Suprapubic skin (tissue), 4 donors: ENCODE results near the gene LARP1B. TPM values are rescaled to one million over a fixed set of nuclear protein-coding genes. Genes with fewer than 3 reads are reported as not detected.
"Not testable (repeated sequence)": the region's sequence is repeated elsewhere in the genome, so short reads cannot be mapped to it uniquely, and the experiment has no call there.

Source experiments
- DNase-seq, 2 donors: peaks; one replicate each; pipeline ENCODE4 v3.0.0-alpha.2; 2019; ENCODE audit warnings: low spot score in 2 of 2
- H3K27ac ChIP-seq: fragments of 200-600 bp; sonication (generic); one replicate; pipeline ENCODE4 v1.5.1; 2019
- H3K27me3 ChIP-seq: fragments of 200-600 bp; sonication (generic); one replicate; pipeline ENCODE4 v1.5.1; 2019
- H3K36me3 ChIP-seq: fragments of 200-600 bp; sonication (generic); one replicate; pipeline ENCODE4 v1.5.1; 2019
- H3K4me1 ChIP-seq: fragments of 200-600 bp; sonication (generic); one replicate; pipeline ENCODE4 v1.5.1; 2019
- H3K4me3 ChIP-seq: fragments of 200-600 bp; sonication (generic); one replicate; pipeline ENCODE4 v1.5.1; 2019; ENCODE audit warnings: mild to moderate bottlenecking
- H3K9me3 ChIP-seq: fragments of 200-600 bp; sonication (generic); one replicate; pipeline ENCODE4 v1.5.1; 2019
- EP300 ChIP-seq: sonication (generic); formaldehyde crosslinking; IDR thresholded peaks from one replicate; pipeline ENCODE4 v1.6.1; 2017; ENCODE audit warnings: antibody characterized with exemption
- POLR2A ChIP-seq, 2 donors: fragments of 450-650 bp; IDR thresholded peaks; one replicate each; pipeline ENCODE4 v1.6.1; 2017; ENCODE audit warnings: antibody characterized with exemption in 2 of 2, mild to moderate bottlenecking in 2 of 2, moderate library complexity in 2 of 2
- POLR2AphosphoS5 ChIP-seq, 3 donors: sonication (generic); formaldehyde crosslinking; IDR thresholded peaks; one replicate each; pipeline ENCODE4 v1.6.1; 2017; ENCODE audit warnings: antibody characterized with exemption in 3 of 3
- WGBS: methylation state at CpG from one replicate; pipeline ENCODE4 v1.1.5; 2018; 5-methylcytosine and 5-hydroxymethylcytosine counted together
- total RNA-seq, 4 donors: library from RNA; depleted of rRNA; stranded (reverse); fragments of >200 nt; gene quantifications; one replicate each; pipeline ENCODE4 v1.1.0, GENCODE V29; 2016
- TF ChIP-seq, protein P1 (sequence below), 2 donors: fragments of 200-600 bp in 1 of 2; fragments of 450-650 bp in 1 of 2; sonication (generic) in 1 of 2; IDR thresholded peaks; one replicate each; pipeline ENCODE4 v1.5.1; 2016 to 2019; ENCODE audit warnings: antibody characterized with exemption in 2 of 2, mild to moderate bottlenecking in 1 of 2, moderate library complexity in 1 of 2

The LARP1B gene
- total RNA-seq, 4 donors from 2014 or later = 16.8 to 22.0 (median 20.3) TPM

DNA sequence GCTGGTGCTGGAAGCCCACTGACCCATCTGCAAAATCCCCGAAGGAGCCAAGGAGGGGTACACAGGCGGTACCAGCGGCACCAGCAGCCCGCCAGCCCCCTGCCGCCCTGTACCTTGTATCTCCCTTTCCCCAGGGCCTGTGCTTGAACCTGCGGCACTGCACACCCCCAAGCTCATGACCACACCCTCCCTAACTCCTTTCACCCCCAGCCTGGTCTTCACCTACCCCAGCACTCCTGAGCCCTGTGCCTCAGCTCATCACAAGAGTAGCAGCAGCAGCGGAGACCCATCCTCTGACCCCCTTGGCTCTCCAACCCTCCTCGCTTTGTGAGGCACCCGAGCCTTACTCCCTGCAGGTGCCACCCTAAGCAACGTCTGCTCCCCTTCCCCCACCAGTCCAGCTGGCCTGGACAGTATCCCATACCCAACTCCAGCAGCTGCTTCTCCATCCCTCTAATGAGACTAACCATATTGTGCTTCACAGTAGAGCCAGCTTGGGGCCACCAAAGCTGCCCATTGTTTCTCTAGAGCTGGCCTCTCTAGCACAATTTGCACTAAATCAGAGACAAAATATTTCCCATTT lies 94.9 kb downstream of the LARP1B start:
- Histone ChIP-seq H3K27ac (no peak overlapping the region), H3K9me3 (no peaks in the 10 kb centered on the region), H3K4me1 (no peaks in the 10 kb centered on the region), H3K36me3 (peaks cover 6% of the 10 kb centered on the region), H3K27me3 (no peaks in the 10 kb centered on the region), H3K4me3 (no peak overlapping the region)
- TF ChIP-seq EP300 (no peak), POLR2A (IDR thresholded peaks at IDR 0.05) (no peak), POLR2AphosphoS5 (IDR thresholded peaks at IDR 0.05) (no peak)
- TF ChIP-seq, protein P1, sequence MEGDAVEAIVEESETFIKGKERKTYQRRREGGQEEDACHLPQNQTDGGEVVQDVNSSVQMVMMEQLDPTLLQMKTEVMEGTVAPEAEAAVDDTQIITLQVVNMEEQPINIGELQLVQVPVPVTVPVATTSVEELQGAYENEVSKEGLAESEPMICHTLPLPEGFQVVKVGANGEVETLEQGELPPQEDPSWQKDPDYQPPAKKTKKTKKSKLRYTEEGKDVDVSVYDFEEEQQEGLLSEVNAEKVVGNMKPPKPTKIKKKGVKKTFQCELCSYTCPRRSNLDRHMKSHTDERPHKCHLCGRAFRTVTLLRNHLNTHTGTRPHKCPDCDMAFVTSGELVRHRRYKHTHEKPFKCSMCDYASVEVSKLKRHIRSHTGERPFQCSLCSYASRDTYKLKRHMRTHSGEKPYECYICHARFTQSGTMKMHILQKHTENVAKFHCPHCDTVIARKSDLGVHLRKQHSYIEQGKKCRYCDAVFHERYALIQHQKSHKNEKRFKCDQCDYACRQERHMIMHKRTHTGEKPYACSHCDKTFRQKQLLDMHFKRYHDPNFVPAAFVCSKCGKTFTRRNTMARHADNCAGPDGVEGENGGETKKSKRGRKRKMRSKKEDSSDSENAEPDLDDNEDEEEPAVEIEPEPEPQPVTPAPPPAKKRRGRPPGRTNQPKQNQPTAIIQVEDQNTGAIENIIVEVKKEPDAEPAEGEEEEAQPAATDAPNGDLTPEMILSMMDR (IDR thresholded peaks at IDR 0.05) = no peak
- 93% methylated on average over 10 of the region's 10 CpGs for WGBS
- DNase-seq = no peak

- DNase-seq, H3K4me1 ChIP-seq, H3K36me3 ChIP-seq, H3K27me3 ChIP-seq, H3K27ac ChIP-seq, H3K9me3 ChIP-seq, H3K4me3 ChIP-seq: not testable (repeated sequence)
- WGBS = 97% methylated on average over 3 of the region's 3 CpGs
These were observed 95.4 kb downstream of the LARP1B start for GRCh38 chr4:128156472-128156871.

- TF ChIP-seq, protein P1 (IDR thresholded peaks at IDR 0.05) = no peak
- TF ChIP-seq POLR2AphosphoS5 (IDR thresholded peaks at IDR 0.05) = no peak
- TF ChIP-seq POLR2A (IDR thresholded peaks at IDR 0.05) = no peak
- no peak for TF ChIP-seq EP300
- Histone ChIP-seq H3K4me3 (no peak overlapping the region), H3K27ac (no peak overlapping the region), H3K27me3 (no peaks in the 10 kb centered on the region), H3K9me3 (no peaks in the 10 kb centered on the region), H3K36me3 (peaks cover 6% of the 10 kb centered on the region), H3K4me1 (no peaks in the 10 kb centered on the region)
- WGBS = 86% methylated on average over 2 of the region's 2 CpGs
- DNase-seq = no peak
These were observed 97.8 kb downstream of the LARP1B start for GRCh38 chr4:128158894-128159293.

DNA sequence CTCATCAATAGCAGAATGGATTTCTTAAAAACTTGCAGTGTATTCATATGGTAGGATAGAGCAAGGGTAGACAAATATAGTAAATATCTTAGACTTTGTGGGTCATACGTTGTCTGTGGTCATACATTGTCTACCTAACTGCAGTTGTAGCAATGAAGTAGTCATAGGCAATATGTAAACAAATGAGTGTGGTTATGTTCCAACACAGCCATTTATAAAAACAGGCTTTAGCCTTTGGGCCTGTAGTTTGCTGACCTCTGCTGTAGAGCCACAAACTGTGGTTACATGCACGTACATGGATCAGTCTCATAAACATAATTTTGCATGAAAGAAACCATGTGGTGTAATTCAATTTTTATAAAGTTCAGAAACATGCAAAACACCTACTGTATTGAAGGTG lies 98.9 kb downstream of the LARP1B start:
- no peaks in the 10 kb centered on the region for H3K4me1 ChIP-seq
- no peak overlapping the region for H3K4me3 ChIP-seq
- DNase-seq = no peak
- no peaks in the 10 kb centered on the region for H3K27me3 ChIP-seq
- H3K36me3 ChIP-seq = peaks cover 6% of the 10 kb centered on the region
- no peak overlapping the region for H3K27ac ChIP-seq
- 87% methylated on average over 2 of the region's 2 CpGs for WGBS
- H3K9me3 ChIP-seq = no peaks in the 10 kb centered on the region
- TF ChIP-seq, protein P1 (IDR thresholded peaks at IDR 0.05) = no peak
- TF ChIP-seq POLR2A (IDR thresholded peaks at IDR 0.05) (no peak), POLR2AphosphoS5 (IDR thresholded peaks at IDR 0.05) (no peak), EP300 (no peak)

GRCh38 chr4:128161138-128161537 lies 100.0 kb downstream of the LARP1B start:
- Histone ChIP-seq H3K27ac (no peak overlapping the region), H3K4me1 (no peaks in the 10 kb centered on the region), H3K9me3 (no peaks in the 10 kb centered on the region), H3K36me3 (no peaks in the 10 kb centered on the region), H3K27me3 (no peaks in the 10 kb centered on the region), H3K4me3 (no peak overlapping the region)
- WGBS = 94% methylated on average over 1 of the region's 1 CpG
- TF ChIP-seq POLR2AphosphoS5 (IDR thresholded peaks at IDR 0.05) (no peak), POLR2A (IDR thresholded peaks at IDR 0.05) (no peak), EP300 (no peak)
- TF ChIP-seq, protein P1 (IDR thresholded peaks at IDR 0.05) = no peak
- no peak for DNase-seq

GRCh38 chr4:128162434-128162833 lies 101.3 kb downstream of the LARP1B start:
- Histone ChIP-seq H3K4me3 (no peak overlapping the region), H3K27me3 (no peaks in the 10 kb centered on the region), H3K27ac (no peak overlapping the region), H3K9me3 (no peaks in the 10 kb centered on the region), H3K4me1 (no peaks in the 10 kb centered on the region), H3K36me3 (no peaks in the 10 kb centered on the region)
- no peak for DNase-seq
- TF ChIP-seq EP300 (no peak), POLR2AphosphoS5 (IDR thresholded peaks at IDR 0.05) (no peak), POLR2A (IDR thresholded peaks at IDR 0.05) (no peak)
- TF ChIP-seq, protein P1 (IDR thresholded peaks at IDR 0.05) = no peak
- 87% methylated on average over 1 of the region's 1 CpG for WGBS
